ENCODE data around the gene CTNNA3.

Gene CTNNA3

GRCh38 chr10:65943451-65943850, 1752.5 kb downstream of the CTNNA3 start:
- no peak for TF ChIP-seq EZH2phosphoT487 (IDR thresholded peaks at IDR 0.05; ENCODE audit: borderline replicate concordance)
- no peak for TF ChIP-seq CTCF (conservative IDR thresholded peaks at IDR 0.05; ENCODE audit: low read length)

GRCh38 chr10:65940816-65941662, 1755.0 kb downstream of the CTNNA3 start:
- Histone ChIP-seq H2AFZ (ENCODE audit: low read length) (no peak overlapping the region), H3K27me3 (ENCODE audit: insufficient read depth, low read length, poor library complexity, severe bottlenecking) (no peaks in the 10 kb centered on the region), H3K9me3 (ENCODE audit: insufficient read depth, low read depth, low read length) (no peaks in the 10 kb centered on the region), H3K9ac (ENCODE audit: low read depth, low read length, poor library complexity, severe bottlenecking) (no peak overlapping the region), H3K79me2 (ENCODE audit: insufficient read depth, low read length) (no peaks in the 10 kb centered on the region), H3K9me2 (replicated peaks; ENCODE audit: low read depth, low read length) (no peaks in the 10 kb centered on the region), H3F3A (ENCODE audit: low read depth) (no peaks in the 10 kb centered on the region), H3K36me3 (ENCODE audit: insufficient read depth, low read length) (no peaks in the 10 kb centered on the region), H3K4me1 (ENCODE audit: insufficient read depth, low read length, poor library complexity, severe bottlenecking) (no peaks in the 10 kb centered on the region), H3K4me2 (ENCODE audit: low read depth, low read length, poor library complexity, severe bottlenecking) (no peak overlapping the region), H4K20me1 (ENCODE audit: insufficient read depth, low read length, poor library complexity, severe bottlenecking) (no peaks in the 10 kb centered on the region), H3K4me3 (ENCODE audit: low read length, poor library complexity, severe bottlenecking) (no peak overlapping the region)
- TF ChIP-seq CTCF (conservative IDR thresholded peaks at IDR 0.05; ENCODE audit: low read length) (no peak), EZH2phosphoT487 (IDR thresholded peaks at IDR 0.05; ENCODE audit: borderline replicate concordance) (no peak)

More at GRCh38 chr10:65943451-65943850, 1752.5 kb downstream of the CTNNA3 start:
- H3K4me3 ChIP-seq (ENCODE audit: low read length, poor library complexity, severe bottlenecking), result no peak overlapping the region
- no peaks in the 10 kb centered on the region for H3K36me3 ChIP-seq (ENCODE audit: insufficient read depth, low read length)
- H3K9me3 ChIP-seq (ENCODE audit: insufficient read depth, low read depth, low read length), result no peaks in the 10 kb centered on the region
- H4K20me1 ChIP-seq (ENCODE audit: insufficient read depth, low read length, poor library complexity, severe bottlenecking), result no peaks in the 10 kb centered on the region
- no peaks in the 10 kb centered on the region for H3K79me2 ChIP-seq (ENCODE audit: insufficient read depth, low read length)
- H3K4me1 ChIP-seq (ENCODE audit: insufficient read depth, low read length, poor library complexity, severe bottlenecking), result no peaks in the 10 kb centered on the region
- no peak overlapping the region for H2AFZ ChIP-seq (ENCODE audit: low read length)
- H3F3A ChIP-seq (ENCODE audit: low read depth), result no peaks in the 10 kb centered on the region
- H3K9ac ChIP-seq (ENCODE audit: low read depth, low read length, poor library complexity, severe bottlenecking), result no peak overlapping the region
- H3K4me2 ChIP-seq (ENCODE audit: low read depth, low read length, poor library complexity, severe bottlenecking), result no peak overlapping the region
- no peaks in the 10 kb centered on the region for H3K27me3 ChIP-seq (ENCODE audit: insufficient read depth, low read length, poor library complexity, severe bottlenecking)
- H3K9me2 ChIP-seq (replicated peaks; ENCODE audit: low read depth, low read length), result no peaks in the 10 kb centered on the region

GRCh38 chr10:65940105-65940504, 1755.9 kb downstream of the CTNNA3 start:
- Histone ChIP-seq H3K4me2 (ENCODE audit: low read depth, low read length, poor library complexity, severe bottlenecking) (no peak overlapping the region), H3K9me3 (ENCODE audit: insufficient read depth, low read depth, low read length) (no peaks in the 10 kb centered on the region), H3K36me3 (ENCODE audit: insufficient read depth, low read length) (no peaks in the 10 kb centered on the region), H3K4me3 (ENCODE audit: low read length, poor library complexity, severe bottlenecking) (no peak overlapping the region), H3K9me2 (replicated peaks; ENCODE audit: low read depth, low read length) (no peaks in the 10 kb centered on the region), H3F3A (ENCODE audit: low read depth) (no peaks in the 10 kb centered on the region), H3K9ac (ENCODE audit: low read depth, low read length, poor library complexity, severe bottlenecking) (no peak overlapping the region), H3K4me1 (ENCODE audit: insufficient read depth, low read length, poor library complexity, severe bottlenecking) (no peaks in the 10 kb centered on the region), H3K27me3 (ENCODE audit: insufficient read depth, low read length, poor library complexity, severe bottlenecking) (no peaks in the 10 kb centered on the region), H3K79me2 (ENCODE audit: insufficient read depth, low read length) (no peaks in the 10 kb centered on the region), H4K20me1 (ENCODE audit: insufficient read depth, low read length, poor library complexity, severe bottlenecking) (no peaks in the 10 kb centered on the region), H2AFZ (ENCODE audit: low read length) (no peak overlapping the region)
- TF ChIP-seq EZH2phosphoT487 (IDR thresholded peaks at IDR 0.05; ENCODE audit: borderline replicate concordance) (no peak), CTCF (conservative IDR thresholded peaks at IDR 0.05; ENCODE audit: low read length) (no peak)
